Measurements from ENCODE around the gene VWA8.

VWA8 gene

GRCh38 chr13:41974262-41974900, 13.5 kb upstream of the VWA8 start:
- no peaks in the 10 kb centered on the region for H3K9me3 ChIP-seq (ENCODE audit: control insufficient read depth, insufficient read depth, low read length)
- no peaks in the 10 kb centered on the region for H3K36me3 ChIP-seq (ENCODE audit: control insufficient read depth, low read length)
- H3K4me3 ChIP-seq (ENCODE audit: low read length): no peak overlapping the region
- H3K4me2 ChIP-seq (ENCODE audit: low read length): no peak overlapping the region
- H3K27me3 ChIP-seq (ENCODE audit: control insufficient read depth, low read length): no peaks in the 10 kb centered on the region
- H4K20me1 ChIP-seq (ENCODE audit: control insufficient read depth, insufficient read depth, low read depth, low read length): no peaks in the 10 kb centered on the region
- TF ChIP-seq EZH2phosphoT487 (IDR thresholded peaks at IDR 0.05; ENCODE audit: borderline replicate concordance, low read length) (no peak), CTCF (IDR thresholded peaks at IDR 0.05; ENCODE audit: low read depth, low read length, poor library complexity, severe bottlenecking) (no peak)
- H3K9me2 ChIP-seq (replicated peaks; ENCODE audit: control insufficient read depth, low read length): no peaks in the 10 kb centered on the region
- H3K27ac ChIP-seq (ENCODE audit: low read depth, low read length): no peak overlapping the region
- no peaks in the 10 kb centered on the region for H3K4me1 ChIP-seq (ENCODE audit: control insufficient read depth, low read length)
- no peaks in the 10 kb centered on the region for H3F3A ChIP-seq (ENCODE audit: control insufficient read depth, insufficient read depth)
- no peaks in the 10 kb centered on the region for H3K79me2 ChIP-seq (ENCODE audit: control insufficient read depth, low read length)

GRCh38 chr13:41973247-41973741, 12.4 kb upstream of the VWA8 start:
- Histone ChIP-seq H3K27ac (ENCODE audit: low read depth, low read length) (no peak overlapping the region), H3K79me2 (ENCODE audit: control insufficient read depth, low read length) (no peaks in the 10 kb centered on the region)
- TF ChIP-seq EZH2phosphoT487 (IDR thresholded peaks at IDR 0.05; ENCODE audit: borderline replicate concordance, low read length) (no peak), CTCF (IDR thresholded peaks at IDR 0.05; ENCODE audit: low read depth, low read length, poor library complexity, severe bottlenecking) (no peak)

GRCh38 chr13:41971848-41972247, 10.9 kb upstream of the VWA8 start:
- no peak overlapping the region for H3K4me2 ChIP-seq (ENCODE audit: low read length)
- H3K4me1 ChIP-seq (ENCODE audit: control insufficient read depth, low read length): no peaks in the 10 kb centered on the region
- no peaks in the 10 kb centered on the region for H3K9me3 ChIP-seq (ENCODE audit: control insufficient read depth, insufficient read depth, low read length)
- H3K9me2 ChIP-seq (replicated peaks; ENCODE audit: control insufficient read depth, low read length): no peaks in the 10 kb centered on the region
- H3K79me2 ChIP-seq (ENCODE audit: control insufficient read depth, low read length): no peaks in the 10 kb centered on the region
- H3K27me3 ChIP-seq (ENCODE audit: control insufficient read depth, low read length): no peaks in the 10 kb centered on the region
- H3K27ac ChIP-seq (ENCODE audit: low read depth, low read length): no peak overlapping the region
- H3K4me3 ChIP-seq (ENCODE audit: low read length): no peak overlapping the region
- H3F3A ChIP-seq (ENCODE audit: control insufficient read depth, insufficient read depth): no peaks in the 10 kb centered on the region
- H4K20me1 ChIP-seq (ENCODE audit: control insufficient read depth, insufficient read depth, low read depth, low read length): no peaks in the 10 kb centered on the region
- TF ChIP-seq EZH2phosphoT487 (IDR thresholded peaks at IDR 0.05; ENCODE audit: borderline replicate concordance, low read length): no peak
- no peak for TF ChIP-seq CTCF (IDR thresholded peaks at IDR 0.05; ENCODE audit: low read depth, low read length, poor library complexity, severe bottlenecking)
- no peaks in the 10 kb centered on the region for H3K36me3 ChIP-seq (ENCODE audit: control insufficient read depth, low read length)

More at GRCh38 chr13:41973247-41973741, 12.4 kb upstream of the VWA8 start:
- no peaks in the 10 kb centered on the region for H3K36me3 ChIP-seq (ENCODE audit: control insufficient read depth, low read length)
- no peaks in the 10 kb centered on the region for H3K9me3 ChIP-seq (ENCODE audit: control insufficient read depth, insufficient read depth, low read length)
- no peaks in the 10 kb centered on the region for H3K4me1 ChIP-seq (ENCODE audit: control insufficient read depth, low read length)
- no peak overlapping the region for H3K4me3 ChIP-seq (ENCODE audit: low read length)
- H3K27me3 ChIP-seq (ENCODE audit: control insufficient read depth, low read length): no peaks in the 10 kb centered on the region
- H4K20me1 ChIP-seq (ENCODE audit: control insufficient read depth, insufficient read depth, low read depth, low read length): no peaks in the 10 kb centered on the region
- no peaks in the 10 kb centered on the region for H3K9me2 ChIP-seq (replicated peaks; ENCODE audit: control insufficient read depth, low read length)
- H3K4me2 ChIP-seq (ENCODE audit: low read length): no peak overlapping the region
- H3F3A ChIP-seq (ENCODE audit: control insufficient read depth, insufficient read depth): no peaks in the 10 kb centered on the region
